ENCODE results near the gene RHD.
"Not testable (repeated sequence)": the region's sequence is repeated elsewhere in the genome, so short reads cannot be mapped to it uniquely, and the experiment has no call there.

GRCh38 chr1:25259813-25260212 lies 12.5 kb upstream of the RHD start:
- not testable (repeated sequence) for TF ChIP-seq CTCF, POLR2A (IDR thresholded peaks at IDR 0.05)

Data from right lobe of liver (tissue), 4 donors.